K562 (cell line): Measurements from ENCODE around the gene C1orf174.

Experiments
- BRD9 ChIP-seq: fragments of 450-650 bp; IDR thresholded peaks from 2 replicates; pipeline ENCODE4 v1.6.1; 2018; ENCODE audit warnings: low read depth; ENCODE audit not compliant: partially characterized antibody
- EP300 ChIP-seq: IDR thresholded peaks from 2 replicates; pipeline ENCODE4 v1.6.1; 2012; ENCODE audit warnings: low read length, improper control_type of control experiment
- MED1 ChIP-seq: sonication (generic); formaldehyde crosslinking; IDR thresholded peaks from 2 replicates; pipeline ENCODE4 v1.8.1; 2023; ENCODE audit warnings: missing genetic modification reagents, borderline replicate concordance
- TF ChIP-seq, protein P1 (sequence below): fragments of 450-650 bp; IDR thresholded peaks from 2 replicates; pipeline ENCODE4 v1.7.1; 2018; ENCODE audit warnings: mild to moderate bottlenecking, low read depth; ENCODE audit not compliant: partially characterized antibody
- TF ChIP-seq, protein P2 (sequence below), 2 experiments: fragments of 450-650 bp; IDR thresholded peaks; 2 replicates each; pipeline ENCODE4 v1.6.1; 2016

DNA sequence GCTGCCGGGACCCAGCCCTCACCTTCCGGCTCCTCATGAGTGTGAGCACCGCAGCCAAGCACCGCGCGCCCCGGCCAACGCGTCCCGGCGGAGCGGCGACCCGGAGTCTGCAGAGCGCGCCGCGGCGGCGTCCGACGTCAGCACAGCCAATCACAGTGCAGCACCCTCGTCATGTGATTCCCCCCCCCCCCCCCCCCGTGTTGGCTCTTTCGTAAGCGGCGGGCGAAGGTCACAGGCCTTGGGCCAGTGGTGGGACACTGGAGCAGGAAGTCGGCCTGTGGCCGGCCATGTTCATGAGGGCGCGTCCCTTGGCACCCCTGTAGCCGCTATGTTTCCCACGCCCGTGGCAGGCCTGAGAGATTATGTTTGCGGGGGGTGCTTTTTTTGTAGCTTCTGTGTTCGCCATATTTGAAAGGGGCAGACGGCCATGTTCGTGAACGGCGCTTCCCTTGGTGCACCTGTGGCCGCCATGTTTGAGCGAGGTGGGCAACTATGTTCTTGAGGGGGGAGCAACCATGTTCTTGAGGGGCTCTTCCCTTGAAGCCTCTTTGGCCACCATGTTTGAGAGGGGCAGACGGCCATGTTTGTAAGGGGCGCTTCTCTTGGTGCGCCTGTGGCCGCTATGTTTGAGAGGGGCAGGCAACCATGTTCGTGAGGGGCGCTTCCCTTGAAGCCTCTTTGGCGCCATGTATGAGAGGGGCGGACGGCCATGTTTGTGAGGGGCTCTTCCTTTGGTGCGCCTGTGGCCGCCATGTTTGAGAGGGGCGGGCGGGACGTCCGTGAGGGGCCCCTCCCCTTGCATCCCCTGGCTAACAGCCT lies at the start of gene C1orf174:
- TF ChIP-seq, protein P1, sequence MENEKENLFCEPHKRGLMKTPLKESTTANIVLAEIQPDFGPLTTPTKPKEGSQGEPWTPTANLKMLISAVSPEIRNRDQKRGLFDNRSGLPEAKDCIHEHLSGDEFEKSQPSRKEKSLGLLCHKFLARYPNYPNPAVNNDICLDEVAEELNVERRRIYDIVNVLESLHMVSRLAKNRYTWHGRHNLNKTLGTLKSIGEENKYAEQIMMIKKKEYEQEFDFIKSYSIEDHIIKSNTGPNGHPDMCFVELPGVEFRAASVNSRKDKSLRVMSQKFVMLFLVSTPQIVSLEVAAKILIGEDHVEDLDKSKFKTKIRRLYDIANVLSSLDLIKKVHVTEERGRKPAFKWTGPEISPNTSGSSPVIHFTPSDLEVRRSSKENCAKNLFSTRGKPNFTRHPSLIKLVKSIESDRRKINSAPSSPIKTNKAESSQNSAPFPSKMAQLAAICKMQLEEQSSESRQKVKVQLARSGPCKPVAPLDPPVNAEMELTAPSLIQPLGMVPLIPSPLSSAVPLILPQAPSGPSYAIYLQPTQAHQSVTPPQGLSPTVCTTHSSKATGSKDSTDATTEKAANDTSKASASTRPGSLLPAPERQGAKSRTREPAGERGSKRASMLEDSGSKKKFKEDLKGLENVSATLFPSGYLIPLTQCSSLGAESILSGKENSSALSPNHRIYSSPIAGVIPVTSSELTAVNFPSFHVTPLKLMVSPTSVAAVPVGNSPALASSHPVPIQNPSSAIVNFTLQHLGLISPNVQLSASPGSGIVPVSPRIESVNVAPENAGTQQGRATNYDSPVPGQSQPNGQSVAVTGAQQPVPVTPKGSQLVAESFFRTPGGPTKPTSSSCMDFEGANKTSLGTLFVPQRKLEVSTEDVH, result peak; percentile 37
- TF ChIP-seq EP300, result 0 out of 2 replicates have a peak, but pooled peaks have one; percentile 23
- TF ChIP-seq BRD9, result peak; percentile 67
- no peak for TF ChIP-seq MED1 (CRISPR knock-in tag)
- TF ChIP-seq, protein P2, sequence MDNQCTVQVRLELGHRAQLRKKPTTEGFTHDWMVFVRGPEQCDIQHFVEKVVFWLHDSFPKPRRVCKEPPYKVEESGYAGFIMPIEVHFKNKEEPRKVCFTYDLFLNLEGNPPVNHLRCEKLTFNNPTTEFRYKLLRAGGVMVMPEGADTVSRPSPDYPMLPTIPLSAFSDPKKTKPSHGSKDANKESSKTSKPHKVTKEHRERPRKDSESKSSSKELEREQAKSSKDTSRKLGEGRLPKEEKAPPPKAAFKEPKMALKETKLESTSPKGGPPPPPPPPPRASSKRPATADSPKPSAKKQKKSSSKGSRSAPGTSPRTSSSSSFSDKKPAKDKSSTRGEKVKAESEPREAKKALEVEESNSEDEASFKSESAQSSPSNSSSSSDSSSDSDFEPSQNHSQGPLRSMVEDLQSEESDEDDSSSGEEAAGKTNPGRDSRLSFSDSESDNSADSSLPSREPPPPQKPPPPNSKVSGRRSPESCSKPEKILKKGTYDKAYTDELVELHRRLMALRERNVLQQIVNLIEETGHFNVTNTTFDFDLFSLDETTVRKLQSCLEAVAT (IDR thresholded peaks at IDR 0.05), result no peak
